OCI-LY1 (cell line): ENCODE data around the gene SPSB1.

Experiments
- CTCF ChIP-seq: fragments of 200-600 bp; sonication (generic), shearing (Covaris generic); IDR thresholded peaks from 2 replicates; pipeline ENCODE4 v1.5.1; 2017; ENCODE audit warnings: mild to moderate bottlenecking, antibody characterized with exemption, low read length, moderate library complexity, mixed read lengths
- EZH2 ChIP-seq: fragments of 200-600 bp; sonication (generic), shearing (Covaris generic); IDR thresholded peaks from 2 replicates; pipeline ENCODE4 v1.8.0; 2017; ENCODE audit warnings: borderline replicate concordance, mixed run types, mild to moderate bottlenecking, antibody characterized with exemption, low read length, moderate library complexity, mixed read lengths

DNA sequence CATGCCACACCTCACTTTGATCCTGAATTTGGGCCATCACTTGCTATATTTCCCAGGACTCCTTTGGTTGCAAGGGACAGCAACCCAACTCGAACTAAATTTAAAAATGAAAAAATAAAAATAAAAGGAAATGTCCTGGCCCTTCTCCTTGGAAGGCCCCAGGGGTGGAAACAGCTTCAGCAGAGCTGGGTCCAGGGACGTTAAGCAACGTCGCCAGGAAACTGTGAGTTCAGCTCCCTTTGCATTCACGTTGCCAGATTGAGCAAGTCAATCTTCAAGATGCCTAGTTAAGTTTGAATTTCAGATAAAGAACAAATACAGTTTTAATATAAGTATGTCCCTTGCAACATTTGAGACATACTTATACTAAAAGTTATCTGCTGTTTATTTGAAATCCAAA lies 14.6 kb upstream of the SPSB1 start:
- TF ChIP-seq CTCF (no peak), EZH2 (no peak)
